Uterus (tissue), 2 donors: Measurements from ENCODE around the gene LAMA5.

ENCODE experiments used
- CTCF ChIP-seq, 4 experiments: fragments of 200-600 bp in 2 of 4; fragments of 450-650 bp in 2 of 4; sonication (generic) in 2 of 4; IDR thresholded peaks; one replicate each; pipeline ENCODE4 v1.5.1; 2016 to 2019; ENCODE audit warnings: antibody characterized with exemption in 4 of 4, mild to moderate bottlenecking in 2 of 4, moderate library complexity in 1 of 4
- POLR2A ChIP-seq, 2 donors: fragments of 450-650 bp; IDR thresholded peaks; one replicate each; pipeline ENCODE4 v1.6.1; 2016; ENCODE audit warnings: antibody characterized with exemption in 2 of 2, mild to moderate bottlenecking in 1 of 2, moderate library complexity in 1 of 2

- TF ChIP-seq CTCF (IDR thresholded peaks at IDR 0.05) (no peak), POLR2A (IDR thresholded peaks at IDR 0.05) (no peak)
Measured at GRCh38 chr20:62301111-62301668, 65.9 kb downstream of the LAMA5 start.
